HepG2 (cell line): ENCODE results near the gene PCYOX1L. TPM values are rescaled to one million over a fixed set of nuclear protein-coding genes. Genes with fewer than 3 reads are reported as not detected.

Experiments
- ATAC-seq: fragments of 200-7000 bp; cut with Tn5 transposase; 3 replicates; pipeline ENCODE4 v1.9.1; 2020; ENCODE audit warnings: mild to moderate bottlenecking, moderate library complexity
- BruUV-seq: library from RNA; stranded (reverse); fragments of 400-500 nt; replicated peaks from 2 replicates; lab custom pipeline; 2021; lab: Mats Ljungman, UMichigan
- CTCF ChIA-PET: fragments of 300-600 bp; formaldehyde crosslinking; extraction: SDS; loops from one replicate; lab custom pipeline; 2021; ENCODE audit warnings: low total read pairs, inconsistent platforms, low intra/inter-chr PET ratio; lab: Yijun Ruan, JAX
- POLR2A ChIA-PET: fragments of 350-600 bp; sonication (Branson Sonifier 250); formaldehyde crosslinking; loops from one replicate; lab custom pipeline; 2020; ENCODE audit warnings: antibody characterized with exemption, inconsistent platforms; lab: Yijun Ruan, JAX
- DNase-seq: peaks from one replicate; pipeline ENCODE4 v3.0.0-alpha.2; 2015; ENCODE audit warnings: low spot score
- FAIRE-seq: peaks from 3 replicates; lab custom pipeline; 2011; peaks lifted over from hg19 to GRCh38; lab: Jason Lieb, UNC
- H2AFZ ChIP-seq: one replicate; pipeline ENCODE4 v1.6.1; 2011; ENCODE audit warnings: low read length, inconsistent platforms
- H3K27ac ChIP-seq: fragments of 300-600 bp; 3 replicates; pipeline ENCODE4 v1.8.0; 2011; ENCODE audit warnings: mixed run types, mild to moderate bottlenecking, mixed read lengths, low read length, inconsistent platforms; ENCODE audit not compliant: insufficient read depth; ENCODE audit errors: extremely low read length
- H3K27me3 ChIP-seq, 2 experiments: fragments of 200-600 bp in 1 of 2; 2 replicates in 1 of 2; 3 replicates in 1 of 2; pipeline versions ENCODE4 v1.6.0 to v1.8.0; 2011; ENCODE audit warnings: low read length in 2 of 2, mild to moderate bottlenecking in 2 of 2, moderate library complexity in 2 of 2, inconsistent platforms in 1 of 2; ENCODE audit not compliant: insufficient read depth in 2 of 2, control insufficient read depth in 1 of 2
- H3K36me3 ChIP-seq, 2 experiments: fragments of 200-600 bp in 1 of 2; replicated peaks in 1 of 2; 2 replicates in 1 of 2; 3 replicates in 1 of 2; pipeline versions ENCODE4 v1.5.1 to v1.8.0; 2011; ENCODE audit warnings: low read length in 2 of 2, inconsistent platforms in 1 of 2; ENCODE audit not compliant: insufficient read depth in 2 of 2, control insufficient read depth in 1 of 2
- H3K4me1 ChIP-seq: 2 replicates; pipeline ENCODE4 v1.5.1; 2012; ENCODE audit warnings: low read length, inconsistent platforms; ENCODE audit not compliant: insufficient read depth
- H3K4me2 ChIP-seq: 2 replicates; pipeline ENCODE4 v1.6.0; 2011; ENCODE audit warnings: low read depth, low read length, inconsistent platforms
- H3K4me3 ChIP-seq, 3 experiments: fragments of 200-600 bp in 1 of 3; sonication (generic), shearing (Covaris generic) in 1 of 3; replicated peaks in 1 of 3; 2 replicates each; pipeline ENCODE4 v1.5.1; 2011 to 2016; ENCODE audit warnings: low read length in 3 of 3, inconsistent platforms in 2 of 3, low read depth in 2 of 3, mild to moderate bottlenecking in 2 of 3, control low read depth in 1 of 3, mixed read lengths in 1 of 3; ENCODE audit not compliant: insufficient read depth in 1 of 3
- H3K79me2 ChIP-seq: one replicate; pipeline ENCODE4 v1.6.1; 2011; ENCODE audit warnings: low read length, inconsistent platforms; ENCODE audit not compliant: insufficient read depth
- H3K9ac ChIP-seq: 2 replicates; pipeline ENCODE4 v1.6.0; 2011; ENCODE audit warnings: mild to moderate bottlenecking, low read depth, low read length, inconsistent platforms; ENCODE audit not compliant: insufficient read depth
- H3K9me3 ChIP-seq: 2 replicates; pipeline ENCODE4 v1.5.1; 2012; ENCODE audit warnings: mild to moderate bottlenecking, low read length
- H4K20me1 ChIP-seq: 2 replicates; pipeline ENCODE4 v1.6.0; 2011; ENCODE audit warnings: inconsistent platforms, mild to moderate bottlenecking, low read length, moderate library complexity; ENCODE audit not compliant: insufficient read depth
- CHD2 ChIP-seq: IDR thresholded peaks from 2 replicates; pipeline ENCODE4 v1.6.1; 2011; ENCODE audit warnings: low read depth, low read length, improper control_type of control experiment
- SMYD3 ChIP-seq: sonication (generic); formaldehyde crosslinking; IDR thresholded peaks from 2 replicates; pipeline ENCODE4 v1.8.1; 2023; ENCODE audit warnings: mild to moderate bottlenecking, missing genetic modification reagents
- SRSF4 ChIP-seq: fragments of 200-400 bp; formaldehyde crosslinking; IDR thresholded peaks from one replicate; pipeline ENCODE4 v1.6.1; 2018; ENCODE audit warnings: mild to moderate bottlenecking, low read depth, low read length, moderate library complexity; ENCODE audit not compliant: poor library complexity, severe bottlenecking
- ZMAT3 ChIP-seq: sonication (generic); formaldehyde crosslinking; conservative IDR thresholded peaks from 2 replicates; pipeline ENCODE4 v1.7.0; 2021; ENCODE audit warnings: missing genetic modification reagents
- ZNF792 ChIP-seq: IDR thresholded peaks from 2 replicates; pipeline ENCODE4 v1.6.1; 2016
- WGBS: methylation state at CpG from one replicate; pipeline ENCODE4 v1.1.6; 2017; ENCODE audit warnings: low lambda C conversion rate; 5-methylcytosine and 5-hydroxymethylcytosine counted together
- in situ Hi-C: cut with HindIII; loops from 2 replicates; pipeline ENCODE4 v1.10.0; 2017; ENCODE audit warnings: low pct_unique_long_range_greater_than_20kb; ENCODE audit not compliant: extremely low pct_ligation_motif_present
- intact Hi-C: fragments of 100-400 bp; cut with micrococcal nuclease; formaldehyde crosslinking; loops from one replicate; pipeline ENCODE4 v1.10.0; 2022; ENCODE audit not compliant: unreplicated experiment
- polyA plus RNA-seq, 8 experiments: library from polyadenylated mRNA; depleted of rRNA in 3 of 8; stranded (reverse) in 7 of 8; unstranded in 1 of 8; fragments of >200 nt; fragmentation: Illumina TruSeq in 4 of 8; extraction: Trizol in 4 of 8; gene quantifications; 2 replicates each; pipeline versions ENCODE4 v1.2.1 to v1.2.3, GENCODE V29; 2011 to 2016; ENCODE audit warnings: low read depth in 4 of 8, missing spikeins in 1 of 8, mixed read lengths in 1 of 8; ENCODE audit not compliant: insufficient read depth in 1 of 8
- total RNA-seq, 5 experiments: library from RNA; depleted of rRNA; stranded (reverse); fragments of >200 nt; fragmentation: Illumina TruSeq; extraction: Trizol; gene quantifications; 2 replicates each; pipeline ENCODE4 v1.2.3, GENCODE V29; 2016; ENCODE audit warnings: low read depth in 1 of 5
- TF ChIP-seq, protein P1 (sequence below): sonication (generic); formaldehyde crosslinking; IDR thresholded peaks from 2 replicates; pipeline ENCODE4 v1.5.0; 2020; ENCODE audit warnings: mild to moderate bottlenecking, missing genetic modification reagents

PCYOX1L gene
- total and polyA plus RNA-seq, 2 of the 13 experiments (the other 11 are each of a cell fraction or from before 2014, with no cell fraction given) = 1.00 to 3.7 TPM

DNA sequence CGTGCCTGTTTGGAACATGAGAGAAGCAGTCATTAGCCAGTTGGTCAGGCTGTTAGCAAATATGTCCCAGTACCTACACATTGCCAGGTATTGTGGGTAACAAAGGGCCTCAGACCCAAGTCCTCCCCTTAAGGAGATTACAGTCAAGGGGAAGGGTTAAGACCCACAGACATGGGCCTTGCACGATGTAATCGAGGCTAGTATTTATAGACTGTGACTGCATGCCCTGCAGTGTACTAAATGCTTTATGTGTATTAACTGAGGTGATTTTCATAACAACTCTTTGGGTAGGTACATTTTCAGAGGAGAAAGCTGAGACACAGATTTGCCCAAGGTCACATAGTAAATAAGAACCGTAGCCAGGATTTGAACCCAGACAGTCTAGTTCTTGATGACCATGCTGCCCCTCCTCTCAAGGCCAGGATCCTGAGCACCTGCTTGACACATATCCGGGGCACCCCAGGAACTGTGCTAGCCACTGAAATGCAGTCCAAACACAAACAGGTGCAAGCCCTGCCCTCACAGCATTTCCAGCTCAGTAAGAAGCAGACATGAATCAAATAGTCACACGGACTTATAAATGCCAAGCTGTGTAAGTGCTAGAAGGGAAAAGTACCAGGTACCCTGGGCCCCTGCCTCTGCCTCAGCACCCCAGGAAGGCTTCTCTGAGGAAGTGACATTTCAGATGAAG lies 44.5 kb upstream of the PCYOX1L start:
- no peak for ATAC-seq
- intact Hi-C loops = no loop called here
- Histone ChIP-seq H3K79me2 (no peaks in the 10 kb centered on the region), H3K36me3 (no peaks in the 10 kb centered on the region), H3K4me3 (no peak overlapping the region), H3K4me2 (no peak overlapping the region)
- CTCF ChIA-PET = no interaction called here
- TF ChIP-seq ZNF792 (CRISPR knock-in tag) = no peak
- TF ChIP-seq ZMAT3 (CRISPR knock-in tag) = no peak
- TF ChIP-seq SRSF4 = no peak
- TF ChIP-seq, protein P1, sequence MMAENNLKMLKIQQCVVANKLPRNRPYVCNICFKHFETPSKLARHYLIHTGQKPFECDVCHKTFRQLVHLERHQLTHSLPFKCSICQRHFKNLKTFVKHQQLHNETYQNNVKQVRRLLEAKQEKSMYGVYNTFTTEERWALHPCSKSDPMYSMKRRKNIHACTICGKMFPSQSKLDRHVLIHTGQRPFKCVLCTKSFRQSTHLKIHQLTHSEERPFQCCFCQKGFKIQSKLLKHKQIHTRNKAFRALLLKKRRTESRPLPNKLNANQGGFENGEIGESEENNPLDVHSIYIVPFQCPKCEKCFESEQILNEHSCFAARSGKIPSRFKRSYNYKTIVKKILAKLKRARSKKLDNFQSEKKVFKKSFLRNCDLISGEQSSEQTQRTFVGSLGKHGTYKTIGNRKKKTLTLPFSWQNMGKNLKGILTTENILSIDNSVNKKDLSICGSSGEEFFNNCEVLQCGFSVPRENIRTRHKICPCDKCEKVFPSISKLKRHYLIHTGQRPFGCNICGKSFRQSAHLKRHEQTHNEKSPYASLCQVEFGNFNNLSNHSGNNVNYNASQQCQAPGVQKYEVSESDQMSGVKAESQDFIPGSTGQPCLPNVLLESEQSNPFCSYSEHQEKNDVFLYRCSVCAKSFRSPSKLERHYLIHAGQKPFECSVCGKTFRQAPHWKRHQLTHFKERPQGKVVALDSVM = no peak
- TF ChIP-seq SMYD3 (CRISPR knock-in tag) = no peak
- no peak for TF ChIP-seq CHD2
- TF ChIP-seq, all 625 proteins: peak for 0
- Histone ChIP-seq H3K27ac (no peak overlapping the region), H3K9me3 (no peaks in the 10 kb centered on the region), H3K27me3 (no peaks in the 10 kb centered on the region; a peak in 1 of 5 replicates), H2AFZ (no peak overlapping the region), H3K9ac (no peak overlapping the region), H4K20me1 (no peaks in the 10 kb centered on the region), H3K4me1 (peaks cover 8% of the 10 kb centered on the region)
- in situ Hi-C loops = no loop called here
- DNase-seq = no peak
- 62% methylated on average over 6 of the region's 6 CpGs for WGBS
- FAIRE-seq = no peak
- BruUV-seq = no TSS peak
- POLR2A ChIA-PET = no interaction called here
